ENCODE data around the gene GTPBP1. TPM values are rescaled to one million over a fixed set of nuclear protein-coding genes. Genes with fewer than 3 reads are reported as not detected.

GTPBP1 gene
- total RNA-seq, 2 experiments from 2014 or later, result 51.1 to 95.0 TPM

DNA sequence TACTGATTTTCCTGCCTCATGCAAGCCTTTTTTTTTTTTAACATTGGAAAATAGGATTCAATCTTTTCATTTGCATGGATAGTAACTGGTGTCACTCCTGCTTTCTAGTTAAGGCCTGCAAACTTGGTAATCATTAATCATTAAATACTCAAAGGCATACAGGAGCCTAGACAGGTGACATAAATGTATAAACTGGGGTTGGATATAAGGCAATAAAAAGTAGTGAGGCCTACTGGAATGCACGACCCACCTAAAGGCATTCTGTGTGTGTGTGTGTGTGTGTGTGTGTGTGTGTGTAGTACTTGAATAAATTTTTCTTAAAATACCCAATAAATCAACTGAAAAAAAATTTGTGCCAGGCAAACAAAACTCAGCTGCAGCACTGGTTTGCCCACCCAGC lies 16.1 kb upstream of the GTPBP1 start:
- Histone ChIP-seq H3K9me3 (ENCODE audit: low read length) (no peaks in the 10 kb centered on the region), H3K27ac (ENCODE audit: low read depth, low read length, poor library complexity, severe bottlenecking) (no peak overlapping the region), H3K79me2 (ENCODE audit: insufficient read depth, low read depth, low read length) (no peaks in the 10 kb centered on the region), H2AFZ (ENCODE audit: low read length) (no peak overlapping the region), H3K36me3 (ENCODE audit: insufficient read depth, low read length) (peaks cover 93% of the 10 kb centered on the region), H4K20me1 (ENCODE audit: insufficient read depth, low read length) (no peaks in the 10 kb centered on the region), H3K4me2 (ENCODE audit: low read length) (no peak overlapping the region), H3K4me3 (ENCODE audit: low read depth, low read length, poor library complexity, severe bottlenecking) (no peak overlapping the region), H3K4me1 (ENCODE audit: insufficient read depth, low read length, poor library complexity, severe bottlenecking) (no peaks in the 10 kb centered on the region), H3K9me2 (ENCODE audit: insufficient read depth, low read length) (no peaks in the 10 kb centered on the region)
- TF ChIP-seq, protein P1, sequence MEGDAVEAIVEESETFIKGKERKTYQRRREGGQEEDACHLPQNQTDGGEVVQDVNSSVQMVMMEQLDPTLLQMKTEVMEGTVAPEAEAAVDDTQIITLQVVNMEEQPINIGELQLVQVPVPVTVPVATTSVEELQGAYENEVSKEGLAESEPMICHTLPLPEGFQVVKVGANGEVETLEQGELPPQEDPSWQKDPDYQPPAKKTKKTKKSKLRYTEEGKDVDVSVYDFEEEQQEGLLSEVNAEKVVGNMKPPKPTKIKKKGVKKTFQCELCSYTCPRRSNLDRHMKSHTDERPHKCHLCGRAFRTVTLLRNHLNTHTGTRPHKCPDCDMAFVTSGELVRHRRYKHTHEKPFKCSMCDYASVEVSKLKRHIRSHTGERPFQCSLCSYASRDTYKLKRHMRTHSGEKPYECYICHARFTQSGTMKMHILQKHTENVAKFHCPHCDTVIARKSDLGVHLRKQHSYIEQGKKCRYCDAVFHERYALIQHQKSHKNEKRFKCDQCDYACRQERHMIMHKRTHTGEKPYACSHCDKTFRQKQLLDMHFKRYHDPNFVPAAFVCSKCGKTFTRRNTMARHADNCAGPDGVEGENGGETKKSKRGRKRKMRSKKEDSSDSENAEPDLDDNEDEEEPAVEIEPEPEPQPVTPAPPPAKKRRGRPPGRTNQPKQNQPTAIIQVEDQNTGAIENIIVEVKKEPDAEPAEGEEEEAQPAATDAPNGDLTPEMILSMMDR (conservative IDR thresholded peaks at IDR 0.05; ENCODE audit: low read length), result no peak
- no peak for TF ChIP-seq EZH2phosphoT487 (IDR thresholded peaks at IDR 0.05; ENCODE audit: borderline replicate concordance, low read depth, low read length)
- intact Hi-C loops (cut with micrococcal nuclease; ENCODE audit: unreplicated experiment), result no loop called here
- ChIA-PET POLR2A (no interaction called here), CTCF (ENCODE audit: unreplicated experiment) (no interaction called here)
- DNase-seq (ENCODE audit: low spot score), result no peak
- no TSS peak for BruUV-seq (replicated peaks)

DNA sequence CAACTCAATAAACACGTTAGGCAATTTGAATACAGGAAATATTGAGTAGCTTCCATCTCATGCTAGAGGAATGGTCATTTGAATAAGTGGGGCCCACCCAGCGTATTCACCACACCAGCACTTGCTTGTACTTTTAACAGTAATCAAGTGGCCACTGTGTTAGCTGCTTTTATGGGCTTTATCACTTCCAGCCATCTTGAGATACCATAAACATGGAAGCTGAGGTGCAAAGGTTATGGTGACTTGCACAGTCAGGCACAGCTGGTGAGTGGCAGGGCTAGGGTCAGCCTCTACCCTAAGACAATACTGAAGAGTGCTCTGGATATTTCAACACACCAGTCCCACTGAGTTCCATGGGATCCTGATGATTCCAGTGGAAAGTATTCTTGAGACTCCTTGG lies 11.7 kb upstream of the GTPBP1 start:
- TF ChIP-seq, protein P1 (conservative IDR thresholded peaks at IDR 0.05; ENCODE audit: low read length), result no peak
- no peak for TF ChIP-seq EZH2phosphoT487 (IDR thresholded peaks at IDR 0.05; ENCODE audit: borderline replicate concordance, low read depth, low read length)
- DNase-seq (ENCODE audit: low spot score), result no peak
- Histone ChIP-seq H3K9me3 (ENCODE audit: low read length) (no peaks in the 10 kb centered on the region), H3K79me2 (ENCODE audit: insufficient read depth, low read depth, low read length) (peaks cover 23% of the 10 kb centered on the region; the same call in 1 of the 2 replicates), H2AFZ (ENCODE audit: low read length) (no peak overlapping the region), H3K4me3 (ENCODE audit: low read depth, low read length, poor library complexity, severe bottlenecking) (no peak overlapping the region), H3K9me2 (ENCODE audit: insufficient read depth, low read length) (no peaks in the 10 kb centered on the region), H3K4me1 (ENCODE audit: insufficient read depth, low read length, poor library complexity, severe bottlenecking) (peaks cover 27% of the 10 kb centered on the region), H3K4me2 (ENCODE audit: low read length) (no peak overlapping the region), H4K20me1 (ENCODE audit: insufficient read depth, low read length) (peaks cover under 1% of the 10 kb centered on the region; the same call in 1 of the 2 replicates), H3K36me3 (ENCODE audit: insufficient read depth, low read length) (peaks cover 92% of the 10 kb centered on the region), H3K27ac (ENCODE audit: low read depth, low read length, poor library complexity, severe bottlenecking) (no peak overlapping the region)
- intact Hi-C loops (cut with micrococcal nuclease; ENCODE audit: unreplicated experiment), result no loop called here
- CTCF ChIA-PET (ENCODE audit: unreplicated experiment), result no interaction called here
- BruUV-seq (replicated peaks), result no TSS peak
- POLR2A ChIA-PET, result interaction anchor here (0.6 kb wide), 1 partner anchor 15 kb away, joined by 4 read pairs; no protein-coding TSS in a partner anchor

DNA sequence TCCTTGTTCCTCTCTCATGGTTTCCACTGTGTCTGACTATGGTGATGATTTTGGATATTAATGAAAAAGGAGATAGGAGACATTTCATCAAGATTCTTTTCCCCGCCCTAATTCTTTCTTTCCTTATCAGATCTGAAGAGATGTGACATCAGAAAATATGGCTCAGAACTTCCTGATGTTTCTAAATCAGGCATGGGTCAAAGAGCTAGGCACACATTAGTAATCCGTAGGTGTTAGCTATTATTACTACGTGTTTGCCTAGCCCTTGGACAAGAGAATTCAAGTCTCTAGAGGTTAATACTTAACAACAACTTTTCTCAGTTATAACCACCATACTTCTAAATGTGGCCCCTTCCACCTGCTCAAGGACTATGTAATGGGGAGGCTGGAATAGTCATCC lies 10.8 kb upstream of the GTPBP1 start:
- no TSS peak for BruUV-seq (replicated peaks)
- ChIA-PET POLR2A (no interaction called here), CTCF (ENCODE audit: unreplicated experiment) (no interaction called here)
- peaks cover 85% of the 10 kb centered on the region for H3K36me3 ChIP-seq (ENCODE audit: insufficient read depth, low read length)
- H2AFZ ChIP-seq (ENCODE audit: low read length), result no peak overlapping the region
- TF ChIP-seq, protein P1 (conservative IDR thresholded peaks at IDR 0.05; ENCODE audit: low read length), result no peak
- no peak for TF ChIP-seq EZH2phosphoT487 (IDR thresholded peaks at IDR 0.05; ENCODE audit: borderline replicate concordance, low read depth, low read length)
- DNase-seq (ENCODE audit: low spot score), result no peak
- H4K20me1 ChIP-seq (ENCODE audit: insufficient read depth, low read length), result peaks cover 8% of the 10 kb centered on the region; the same call in 1 of the 2 replicates
- peaks cover 36% of the 10 kb centered on the region for H3K4me1 ChIP-seq (ENCODE audit: insufficient read depth, low read length, poor library complexity, severe bottlenecking)
- intact Hi-C loops (cut with micrococcal nuclease; ENCODE audit: unreplicated experiment), result no loop called here
- H3K4me2 ChIP-seq (ENCODE audit: low read length), result no peak overlapping the region
- H3K4me3 ChIP-seq (ENCODE audit: low read depth, low read length, poor library complexity, severe bottlenecking), result no peak overlapping the region
- no peak overlapping the region for H3K27ac ChIP-seq (ENCODE audit: low read depth, low read length, poor library complexity, severe bottlenecking)
- no peaks in the 10 kb centered on the region for H3K9me3 ChIP-seq (ENCODE audit: low read length)
- H3K79me2 ChIP-seq (ENCODE audit: insufficient read depth, low read depth, low read length), result peaks cover 32% of the 10 kb centered on the region
- H3K9me2 ChIP-seq (ENCODE audit: insufficient read depth, low read length), result no peaks in the 10 kb centered on the region
